Esophagus squamous epithelium (tissue), 5 donors: ENCODE measurements around the gene SMC4. TPM values are rescaled to one million over a fixed set of nuclear protein-coding genes. Genes with fewer than 3 reads are reported as not detected.
A peak's percentile ranks its signal among the peaks of the same experiment; 100 is the strongest.

Experiments
- DNase-seq: peaks from one replicate; lab custom pipeline; 2025; lab: John Stamatoyannopoulos, UW
- H3K27ac ChIP-seq, 4 donors: fragments of 200-600 bp; sonication (generic); one replicate each; pipeline ENCODE4 v1.5.1; 2016 to 2019; ENCODE audit warnings: mild to moderate bottlenecking in 1 of 4
- H3K27me3 ChIP-seq, 4 donors: fragments of 200-600 bp; sonication (generic); 1 replicate in 3 of 4; 2 replicates in 1 of 4; pipeline versions ENCODE4 v1.5.1 to v1.6.0; 2017 to 2021; ENCODE audit warnings: antibody characterized with exemption in 1 of 4
- H3K36me3 ChIP-seq, 3 donors: fragments of 200-600 bp; sonication (generic); one replicate each; pipeline ENCODE4 v1.5.1; 2016 to 2019
- H3K4me1 ChIP-seq, 3 donors: fragments of 200-600 bp; sonication (generic); one replicate each; pipeline ENCODE4 v1.5.1; 2017 to 2019
- H3K4me3 ChIP-seq, 4 donors: fragments of 200-600 bp; sonication (generic); 1 replicate in 3 of 4; 2 replicates in 1 of 4; pipeline ENCODE4 v1.5.1; 2016 to 2019; ENCODE audit warnings: mild to moderate bottlenecking in 2 of 4, moderate library complexity in 1 of 4
- H3K9me3 ChIP-seq, 3 donors: fragments of 200-600 bp; sonication (generic); one replicate each; pipeline ENCODE4 v1.5.1; 2016 to 2019
- POLR2A ChIP-seq, 4 donors: fragments of 450-650 bp; IDR thresholded peaks; one replicate each; pipeline ENCODE4 v1.6.1; 2017; ENCODE audit warnings: antibody characterized with exemption in 4 of 4, mild to moderate bottlenecking in 4 of 4, moderate library complexity in 3 of 4
- WGBS, 2 donors: methylation state at CpG; one replicate each; pipeline ENCODE4 v1.1.5; 2018; 5-methylcytosine and 5-hydroxymethylcytosine counted together
- intact Hi-C: fragments of 100-400 bp; cut with DNase I; formaldehyde crosslinking; loops from one replicate; pipeline ENCODE4 v1.15.0; 2022
- total RNA-seq, 4 donors: library from RNA; depleted of rRNA; stranded (reverse); fragments of >200 nt; gene quantifications; one replicate each; pipeline ENCODE4 v1.1.0, GENCODE V29; 2016
- TF ChIP-seq, protein P1 (sequence below), 6 experiments: fragments of 450-650 bp in 4 of 6; fragments of 200-600 bp in 2 of 6; sonication (generic) in 2 of 6; IDR thresholded peaks; one replicate each; pipeline ENCODE4 v1.5.1; 2016 to 2019; ENCODE audit warnings: antibody characterized with exemption in 6 of 6, mild to moderate bottlenecking in 4 of 6, moderate library complexity in 4 of 6
- donor health status: DM: yes; HTN: yes; CAD: no.

Gene SMC4
- total RNA-seq, 4 donors from 2014 or later: 50.4 to 94.8 (median 81.6) TPM

DNA sequence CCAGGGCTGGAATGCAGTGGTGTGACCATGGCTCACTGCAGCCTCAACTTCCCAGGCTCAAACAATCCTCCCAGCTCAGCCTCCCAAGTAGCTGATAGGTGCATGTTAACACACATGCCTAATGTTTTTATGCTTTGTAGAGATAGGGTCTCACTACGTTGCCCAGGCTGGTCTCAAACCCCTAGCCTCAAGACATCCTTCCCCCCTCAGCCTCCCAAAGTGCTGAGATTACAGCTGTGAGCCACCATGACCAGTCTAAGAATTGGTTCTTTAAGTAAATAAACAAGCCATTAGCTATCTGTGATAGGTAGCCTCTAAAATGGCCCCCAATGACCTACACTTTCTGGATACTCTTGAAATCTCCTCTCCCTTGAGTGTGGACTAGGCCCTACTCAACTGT is 46.4 kb downstream of the SMC4 start:
- Histone ChIP-seq H3K27me3 (peaks cover 0 to 11% (median 0%) of the 10 kb centered on the region in 4 donors), H3K27ac (no peak overlapping the region), H3K4me1 (peaks cover 0 to 38% (median 12%) of the 10 kb centered on the region in 3 donors), H3K4me3 (no peak overlapping the region), H3K36me3 (peaks cover 0 to 10% (median 3%) of the 10 kb centered on the region in 3 donors), H3K9me3 (peaks cover 0 to 3% (median 0%) of the 10 kb centered on the region in 3 donors)
- intact Hi-C loops: no loop called here
- TF ChIP-seq POLR2A (IDR thresholded peaks at IDR 0.05): no peak
- TF ChIP-seq, protein P1, sequence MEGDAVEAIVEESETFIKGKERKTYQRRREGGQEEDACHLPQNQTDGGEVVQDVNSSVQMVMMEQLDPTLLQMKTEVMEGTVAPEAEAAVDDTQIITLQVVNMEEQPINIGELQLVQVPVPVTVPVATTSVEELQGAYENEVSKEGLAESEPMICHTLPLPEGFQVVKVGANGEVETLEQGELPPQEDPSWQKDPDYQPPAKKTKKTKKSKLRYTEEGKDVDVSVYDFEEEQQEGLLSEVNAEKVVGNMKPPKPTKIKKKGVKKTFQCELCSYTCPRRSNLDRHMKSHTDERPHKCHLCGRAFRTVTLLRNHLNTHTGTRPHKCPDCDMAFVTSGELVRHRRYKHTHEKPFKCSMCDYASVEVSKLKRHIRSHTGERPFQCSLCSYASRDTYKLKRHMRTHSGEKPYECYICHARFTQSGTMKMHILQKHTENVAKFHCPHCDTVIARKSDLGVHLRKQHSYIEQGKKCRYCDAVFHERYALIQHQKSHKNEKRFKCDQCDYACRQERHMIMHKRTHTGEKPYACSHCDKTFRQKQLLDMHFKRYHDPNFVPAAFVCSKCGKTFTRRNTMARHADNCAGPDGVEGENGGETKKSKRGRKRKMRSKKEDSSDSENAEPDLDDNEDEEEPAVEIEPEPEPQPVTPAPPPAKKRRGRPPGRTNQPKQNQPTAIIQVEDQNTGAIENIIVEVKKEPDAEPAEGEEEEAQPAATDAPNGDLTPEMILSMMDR (IDR thresholded peaks at IDR 0.05): no peak
- WGBS, 2 donors: 86 to 100% methylated on average over 1 of the region's 1 CpG
- no peak for DNase-seq

DNA sequence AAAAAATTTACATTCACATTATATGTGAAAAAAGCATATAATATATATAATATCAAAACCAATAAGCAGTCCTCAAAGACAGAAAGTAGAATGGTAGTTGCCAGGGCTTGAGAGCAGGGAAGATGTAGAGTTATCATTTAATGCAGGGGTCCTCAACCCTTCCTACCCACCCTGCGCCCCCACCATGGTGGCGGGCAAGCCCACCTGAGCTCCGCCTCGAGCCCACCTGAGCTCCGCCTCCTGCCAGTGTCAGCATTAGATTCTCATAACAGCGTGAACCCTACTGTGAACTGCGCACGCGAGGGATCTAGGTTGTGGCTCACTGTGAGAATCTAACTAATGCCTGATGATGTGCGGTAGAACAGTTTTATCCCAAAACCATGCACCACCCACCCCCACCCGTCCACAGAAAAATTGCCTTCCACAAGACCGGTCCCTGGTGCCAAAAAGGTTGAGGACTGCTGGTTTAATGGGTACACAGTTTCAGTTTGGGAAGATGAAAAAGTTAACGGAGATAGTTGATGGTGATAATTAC is 47.1 kb downstream of the SMC4 start:
- Histone ChIP-seq H3K27ac (no peak overlapping the region), H3K27me3 (peaks cover 0 to 11% (median 0%) of the 10 kb centered on the region in 4 donors), H3K9me3 (peaks cover 0 to 3% (median 0%) of the 10 kb centered on the region in 3 donors), H3K4me1 (peaks cover 0 to 38% (median 12%) of the 10 kb centered on the region in 3 donors), H3K36me3 (peaks cover 0 to 10% (median 3%) of the 10 kb centered on the region in 3 donors), H3K4me3 (no peak overlapping the region)
- 87 to 93% methylated on average over 7 to 13 of the region's 13 CpGs for WGBS, 2 donors
- no peak for TF ChIP-seq POLR2A (IDR thresholded peaks at IDR 0.05)
- TF ChIP-seq, protein P1 (IDR thresholded peaks at IDR 0.05): no peak
- intact Hi-C loops: no loop called here
- DNase-seq: no peak

DNA sequence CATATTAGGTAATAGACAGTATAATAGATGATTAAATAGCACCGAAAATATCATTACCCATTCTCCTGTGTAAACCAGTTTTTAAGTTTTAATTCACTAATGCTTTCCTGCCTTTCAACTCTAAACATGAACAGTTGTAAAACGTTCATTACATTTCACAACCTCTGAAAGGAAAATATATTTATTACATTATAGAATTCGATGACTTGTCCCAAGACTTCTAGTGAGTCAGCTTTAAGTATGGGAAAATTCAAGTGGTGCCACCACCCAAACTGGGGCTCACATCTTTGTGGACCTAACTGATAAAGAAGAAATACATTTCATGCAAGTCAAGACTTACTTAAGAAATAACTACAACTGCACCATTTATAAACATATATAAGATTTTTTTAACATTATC is 48.1 kb downstream of the SMC4 start:
- Histone ChIP-seq H3K27me3 (peaks cover 0 to 11% (median 0%) of the 10 kb centered on the region in 4 donors), H3K4me1 (peaks cover 0 to 38% (median 12%) of the 10 kb centered on the region in 3 donors), H3K9me3 (peaks cover 0 to 3% (median 0%) of the 10 kb centered on the region in 3 donors), H3K27ac (no peak overlapping the region), H3K4me3 (no peak overlapping the region), H3K36me3 (peaks cover 0 to 10% (median 3%) of the 10 kb centered on the region in 3 donors)
- TF ChIP-seq, protein P1 (IDR thresholded peaks at IDR 0.05): no peak
- TF ChIP-seq POLR2A (IDR thresholded peaks at IDR 0.05): no peak
- 31 to 33% methylated on average over 3 of the region's 3 CpGs for WGBS, 2 donors
- DNase-seq: no peak
- intact Hi-C loops: no loop called here

DNA sequence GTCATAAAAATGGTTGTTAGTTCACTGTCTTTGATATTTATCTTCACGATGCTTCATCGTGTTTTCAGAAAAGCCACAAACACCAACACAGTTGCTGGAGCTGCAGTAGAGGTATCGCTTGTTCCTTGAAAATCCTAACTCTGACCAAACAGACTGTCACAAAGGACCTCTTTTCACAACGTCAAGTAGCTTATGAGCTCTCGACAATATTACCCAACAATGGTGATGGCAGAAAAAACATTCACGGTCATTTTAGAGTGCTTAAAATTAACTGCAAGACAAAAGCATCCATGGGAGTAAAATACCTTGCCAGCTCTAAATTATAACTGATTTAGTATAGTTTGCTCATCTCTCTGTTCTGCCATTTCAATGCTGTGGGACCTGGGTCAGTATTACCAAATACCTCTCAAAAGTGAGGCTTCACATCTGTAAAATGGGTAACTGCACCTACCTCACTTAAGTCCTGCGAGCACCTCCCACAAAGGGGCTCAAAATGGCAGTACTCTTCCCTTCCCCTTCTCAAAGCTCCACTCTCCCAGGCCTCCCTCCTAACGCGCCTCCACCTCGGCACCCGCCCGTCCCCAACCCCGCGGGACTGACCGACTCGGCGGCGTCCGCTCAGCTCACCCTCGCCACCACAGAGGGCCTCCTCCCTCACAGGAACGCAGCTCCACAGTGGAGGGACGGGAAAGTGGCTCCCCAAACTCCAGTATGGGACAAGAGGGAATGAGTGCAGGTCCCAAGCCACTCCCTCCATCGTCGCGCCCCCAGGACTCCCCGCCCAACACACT is 49.6 kb downstream of the SMC4 start:
- H3K27me3 ChIP-seq: peaks cover 0 to 11% (median 0%) of the 10 kb centered on the region in 4 donors
- H3K4me1 ChIP-seq: peaks cover 0 to 38% (median 12%) of the 10 kb centered on the region in 3 donors
- intact Hi-C loops: no loop called here
- H3K36me3 ChIP-seq: peaks cover 0 to 6% (median 0%) of the 10 kb centered on the region in 3 donors
- TF ChIP-seq, protein P1 (IDR thresholded peaks at IDR 0.05): no peak
- TF ChIP-seq POLR2A (IDR thresholded peaks at IDR 0.05): no peak
- WGBS, 2 donors: 3 to 4% methylated on average over 8 to 12 of the region's 26 CpGs
- DNase-seq: no peak
- H3K27ac ChIP-seq: peak overlapping the region; percentile 88 to 92 (median 91)
- H3K4me3 ChIP-seq: peak overlapping the region; percentile 58 to 78 (median 68)
- peaks cover 0 to 3% (median 0%) of the 10 kb centered on the region in 3 donors for H3K9me3 ChIP-seq
